ENCODE results near the gene APOD. TPM values are rescaled to one million over a fixed set of nuclear protein-coding genes. Genes with fewer than 3 reads are reported as not detected.
A peak's percentile ranks its signal among the peaks of the same experiment; 100 is the strongest.
"Not testable (repeated sequence)": the region's sequence is repeated elsewhere in the genome, so short reads cannot be mapped to it uniquely, and the experiment has no call there.

The APOD gene
- 10 to 100 TPM; 31.9 to 49.2 (median 36.3) TPM for polyA plus RNA-seq (ENCODE audit: insufficient read length in 10 of 10)
- long read RNA-seq, donor 1, transcript APOD-201 (5 exons, 1,130 nt): major isoform, 13 of 30 reads
- long read RNA-seq, donor 1, partial matches to known transcripts: 17 of 30 reads
- long read RNA-seq, donor 1, other reads (novel, unspliced or antisense): 0 of 30 reads
- long read RNA-seq, donor 2, transcript APOD-201 (5 exons, 1,130 nt): major isoform, 8 of 29 reads
- long read RNA-seq, donor 2, partial matches to known transcripts: 20 of 29 reads
- long read RNA-seq, donor 2, other reads (novel, unspliced or antisense): 0 of 29 reads
- long read RNA-seq, donor 3: 0 reads
- long read RNA-seq, donor 4, transcript APOD-201 (5 exons, 1,130 nt): major isoform, 9 of 24 reads
- long read RNA-seq, donor 4, partial matches to known transcripts: 14 of 24 reads
- long read RNA-seq, donor 4, other reads (novel, unspliced or antisense): 0 of 24 reads
- long read RNA-seq, donor 5, transcript APOD-201 (5 exons, 1,130 nt): major isoform, 25 of 49 reads
- long read RNA-seq, donor 5, partial matches to known transcripts: 22 of 49 reads
- long read RNA-seq, donor 5, other reads (novel, unspliced or antisense): 0 of 49 reads
- long read RNA-seq, donor 6, transcript APOD-201 (5 exons, 1,130 nt): major isoform, 15 of 16 reads
- long read RNA-seq, donor 6, partial matches to known transcripts: 0 of 16 reads
- long read RNA-seq, donor 6, other reads (novel, unspliced or antisense): 0 of 16 reads
- long read RNA-seq, donor 7, transcript APOD-201 (5 exons, 1,130 nt): major isoform, 20 of 40 reads
- long read RNA-seq, donor 7, partial matches to known transcripts: 19 of 40 reads
- long read RNA-seq, donor 7, other reads (novel, unspliced or antisense): 0 of 40 reads
- long read RNA-seq, donor 8, transcript APOD-201 (5 exons, 1,130 nt): major isoform, 17 of 34 reads
- long read RNA-seq, donor 8, partial matches to known transcripts: 16 of 34 reads
- long read RNA-seq, donor 8, other reads (novel, unspliced or antisense): 0 of 34 reads
- long read RNA-seq, donor 9, partial matches to known transcripts: 0 of 3 reads
- long read RNA-seq, donor 9, other reads (novel, unspliced or antisense): 0 of 3 reads

DNA sequence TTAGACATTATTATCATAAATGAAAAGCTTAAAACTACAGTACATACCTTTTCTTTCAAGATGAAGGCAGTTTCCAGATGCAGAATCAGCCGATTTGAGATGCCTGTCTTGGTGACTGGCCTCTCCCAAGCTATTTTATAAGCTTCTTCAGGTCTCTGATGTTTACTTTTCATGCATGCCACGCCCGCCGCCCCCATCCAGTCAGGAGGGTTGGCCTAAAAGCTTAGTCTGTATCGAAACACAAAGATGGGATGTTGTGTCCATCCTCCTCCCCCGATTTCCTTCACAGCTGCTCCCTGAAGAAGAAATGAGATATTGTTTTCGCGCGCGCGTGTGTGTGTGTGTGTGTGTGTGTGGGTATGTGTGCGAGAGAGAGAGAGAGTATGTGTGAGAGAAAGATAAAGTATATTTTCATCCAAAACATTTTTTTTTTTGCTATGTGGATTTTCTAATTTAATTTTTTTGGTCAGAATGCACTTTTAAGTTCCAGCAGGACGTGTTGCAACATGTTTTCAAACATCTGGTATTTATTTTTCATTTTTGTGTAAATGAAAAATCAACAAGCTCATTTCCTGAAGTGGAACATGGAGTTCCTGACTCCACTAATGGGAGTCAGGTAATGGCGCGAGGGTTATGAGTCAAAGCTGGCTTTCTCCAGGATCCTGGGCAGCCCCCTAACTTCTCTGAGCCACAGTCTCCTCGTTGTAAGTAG is at the start of gene APOD:
TSS of gene APOD (minus strand) at position 110 of the 712 bp plus-strand sequence. CDS start 4,479 bp downstream, outside the sequence.
- DNase-seq: peak; percentile 39 to 89 (median 52)

- not testable (repeated sequence) for DNase-seq
Measured at GRCh38 chr3:195633351-195633750, 49.6 kb upstream of the APOD start.

DNA sequence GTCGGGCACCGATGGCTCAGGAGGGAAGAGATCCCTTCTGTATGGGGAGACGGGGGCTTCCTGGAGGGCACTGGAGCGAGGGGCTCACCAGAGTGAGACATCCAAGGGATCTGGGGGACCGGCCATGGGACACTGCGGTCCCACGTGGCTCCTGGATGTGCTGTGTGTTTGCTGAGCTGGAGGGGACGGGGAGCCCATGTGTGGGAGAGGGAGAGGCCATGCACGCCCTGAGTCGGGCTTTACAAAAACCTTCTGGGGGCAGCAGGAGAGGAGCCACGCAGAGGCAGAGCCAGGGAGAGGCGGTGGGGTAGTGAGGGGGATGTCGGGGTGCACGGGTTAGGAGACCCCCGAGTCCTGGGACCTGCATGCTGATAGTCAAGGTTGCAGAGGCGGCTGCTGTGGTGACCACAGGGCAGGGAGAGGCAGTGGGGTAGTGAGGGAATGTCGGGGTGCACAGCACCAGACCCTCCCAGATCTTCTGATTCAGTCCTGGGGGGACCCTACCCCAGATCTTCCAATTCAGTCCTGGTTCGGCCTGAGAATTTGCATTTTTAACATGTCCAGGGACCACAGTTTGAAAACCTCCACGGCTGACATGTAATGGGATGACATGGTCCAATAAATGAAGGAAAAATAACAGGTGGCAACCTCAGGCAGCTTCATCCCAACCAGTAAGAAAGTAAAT is 48.9 kb upstream of the APOD start:
- not testable (repeated sequence) for DNase-seq

DNA sequence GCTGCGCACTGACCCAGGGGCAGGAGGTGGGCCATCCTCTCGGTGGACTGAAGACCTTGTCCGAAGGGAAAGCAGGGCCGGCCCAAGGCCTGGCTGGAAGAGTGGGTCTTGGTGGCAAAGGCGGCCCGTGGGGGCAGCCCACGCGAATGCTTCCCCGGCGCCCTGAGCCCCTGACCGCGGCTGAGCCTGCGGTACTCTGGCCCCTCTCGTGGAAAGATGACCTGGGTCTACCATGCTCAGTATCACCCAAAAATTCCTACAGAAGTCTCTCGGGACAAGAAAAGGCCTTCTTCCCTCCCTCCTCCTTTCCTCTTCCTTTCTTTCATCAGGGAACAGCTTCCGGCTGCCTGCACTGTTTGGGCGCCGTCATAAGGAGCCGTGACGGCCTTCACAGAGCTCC is 48.3 kb upstream of the APOD start:
- DNase-seq: not testable (repeated sequence)

DNA sequence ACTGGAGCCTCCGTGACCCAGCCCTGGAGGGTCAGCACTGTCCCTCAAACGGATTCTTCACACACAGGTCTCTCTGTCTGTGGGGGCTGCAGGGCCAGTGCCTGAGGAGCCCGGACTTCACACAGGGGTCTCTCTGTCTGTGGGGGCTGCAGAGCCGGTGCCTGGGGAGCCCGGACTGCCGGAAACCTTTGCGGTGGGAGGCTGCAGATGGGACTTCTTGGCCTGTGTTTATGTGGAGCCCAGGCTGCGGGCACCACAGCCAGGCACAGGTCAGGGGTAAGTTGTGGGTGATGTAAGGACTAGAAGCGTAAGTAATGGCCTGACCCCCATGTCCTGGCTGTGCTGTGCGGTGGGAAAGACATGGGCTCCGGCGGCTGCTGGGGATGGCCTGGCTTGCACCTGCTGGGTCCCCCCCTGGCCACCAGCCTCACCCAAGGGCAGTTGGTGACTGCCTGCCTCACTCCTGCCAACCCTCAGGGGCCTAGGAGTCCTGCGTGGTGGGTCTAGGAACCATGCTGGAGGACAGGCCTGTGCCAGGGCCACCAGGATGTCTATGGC is 47.3 kb upstream of the APOD start:
- DNase-seq: not testable (repeated sequence)

- DNase-seq: not testable (repeated sequence)
Measured at GRCh38 chr3:195630086-195630917, 46.6 kb upstream of the APOD start.

DNA sequence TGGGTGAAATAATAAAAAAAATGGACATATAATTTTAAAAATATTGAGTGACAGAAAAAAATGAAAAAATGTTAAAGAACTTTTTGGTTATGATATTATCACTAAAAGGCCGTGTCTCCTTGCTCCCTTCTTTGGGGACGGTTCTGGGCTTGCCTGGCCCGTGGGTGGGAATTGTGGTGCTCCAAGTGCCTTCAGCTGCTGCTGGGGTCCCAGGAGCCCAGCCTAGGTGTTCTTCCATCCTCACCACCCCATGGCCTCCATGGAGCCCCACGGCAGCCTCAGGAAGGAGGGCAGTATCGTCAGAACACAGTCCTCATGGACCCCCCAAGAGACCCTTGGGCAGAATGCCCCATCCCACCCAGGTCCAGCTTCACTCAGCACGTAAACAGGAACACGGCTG is 45.9 kb upstream of the APOD start:
- not testable (repeated sequence) for DNase-seq

GRCh38 chr3:195628386-195628920 is 44.7 kb upstream of the APOD start:
- DNase-seq: not testable (repeated sequence)

- not testable (repeated sequence) for DNase-seq
Measured at GRCh38 chr3:195627515-195628385, 44.0 kb upstream of the APOD start.

GRCh38 chr3:195624603-195625560 is 41.1 kb upstream of the APOD start:
- not testable (repeated sequence) for DNase-seq

DNA sequence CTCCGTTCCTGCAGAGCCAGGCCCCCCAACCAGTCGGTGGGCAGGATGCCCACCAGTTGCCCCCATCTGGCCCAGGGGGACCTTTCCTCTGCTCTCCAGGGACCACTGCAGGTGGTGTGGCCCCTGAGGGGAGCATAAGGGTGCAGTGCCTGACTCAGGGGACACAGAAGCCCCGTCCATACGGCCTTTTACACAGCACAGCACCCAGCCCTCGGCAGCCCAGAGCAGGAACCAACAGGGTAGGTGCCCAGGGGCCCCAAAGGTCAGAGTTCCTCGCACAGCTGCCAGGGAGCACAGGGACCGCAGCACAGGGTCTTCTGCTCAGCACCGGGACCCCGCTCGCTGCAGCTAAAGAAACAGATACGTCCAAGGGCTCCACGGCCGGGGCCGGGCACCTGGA is 40.4 kb upstream of the APOD start:
- DNase-seq: not testable (repeated sequence)

GRCh38 chr3:195623217-195623965 is 39.7 kb upstream of the APOD start:
- DNase-seq: not testable (repeated sequence)

GRCh38 chr3:195622523-195623170 is 38.9 kb upstream of the APOD start:
- DNase-seq: not testable (repeated sequence)

DNA sequence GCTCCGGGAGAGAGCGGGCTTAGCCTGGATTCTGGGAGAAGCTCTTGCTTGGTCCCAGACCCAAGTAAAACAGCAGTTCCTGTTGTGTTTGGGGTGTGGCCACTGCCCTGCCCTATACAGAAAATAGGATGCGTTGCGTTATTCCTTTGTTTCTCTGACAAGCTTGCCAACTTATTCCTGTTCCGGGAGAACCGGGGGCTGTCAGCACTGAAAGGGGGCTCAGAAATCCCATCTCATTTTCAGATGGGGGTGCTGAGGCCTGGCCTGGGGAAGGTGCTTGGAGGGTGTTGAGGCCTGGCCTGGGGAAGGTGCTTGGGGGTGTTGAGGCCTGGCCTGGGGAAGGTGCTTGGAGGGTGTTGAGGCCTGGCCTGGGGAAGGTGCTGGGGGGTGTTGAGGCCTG is 38.3 kb upstream of the APOD start:
- DNase-seq: not testable (repeated sequence)

- DNase-seq: not testable (repeated sequence)
Measured at GRCh38 chr3:195621095-195621494, 37.4 kb upstream of the APOD start.

Measured in muscle of back (tissue), 13 donors.